GM19455 (cell line): ENCODE results near the gene PMS2.
"Not testable (repeated sequence)": the region's sequence is repeated elsewhere in the genome, so short reads cannot be mapped to it uniquely, and the experiment has no call there.

ENCODE experiments used
- ATAC-seq: cut with Tn5 transposase; IDR thresholded peaks from one replicate; pipeline ENCODE4 v1.9.1; 2021; ENCODE audit not compliant: unreplicated experiment

The PMS2 gene

DNA sequence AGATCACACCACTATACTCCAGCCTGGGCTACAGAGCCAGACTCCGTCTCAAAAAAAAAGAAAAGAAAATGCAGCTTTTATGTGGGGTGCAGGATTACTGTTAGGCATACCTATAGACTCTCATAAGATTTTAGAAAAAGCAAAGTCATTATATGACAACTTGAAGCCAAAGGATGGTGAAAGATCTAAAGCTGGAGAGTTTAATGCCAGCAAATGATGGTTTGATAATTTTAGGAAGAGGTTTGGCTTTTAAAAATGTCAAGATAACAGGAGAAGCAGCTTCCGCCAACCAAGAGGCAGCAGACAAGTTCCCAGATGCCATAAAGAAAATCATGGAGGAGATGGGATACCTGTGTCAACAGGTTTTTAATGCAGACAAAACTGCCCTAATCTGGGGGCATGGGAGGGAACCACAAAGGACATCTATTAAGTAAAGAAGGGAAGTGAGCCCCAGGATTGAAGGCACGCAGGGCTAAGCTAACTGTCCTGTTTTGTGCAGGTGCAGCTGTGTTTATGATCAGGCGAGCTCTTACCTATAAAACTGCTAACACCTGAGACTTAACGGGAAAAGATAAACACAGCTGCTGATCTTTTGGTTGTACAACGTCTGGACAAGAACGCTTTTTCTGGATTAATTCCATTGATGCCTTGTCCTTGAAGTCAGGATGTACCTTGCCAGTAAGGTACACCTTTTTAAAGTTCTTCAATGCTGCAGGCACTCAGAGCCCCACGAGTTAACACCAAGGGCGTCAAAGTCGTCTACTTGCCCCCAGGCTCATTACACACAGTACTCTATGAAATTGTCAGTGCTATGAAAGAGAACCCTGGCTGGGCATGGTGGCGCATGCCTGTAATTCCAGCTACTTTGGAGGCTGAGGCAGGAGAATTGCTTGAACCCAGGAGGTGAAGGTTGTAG, 11.8 kb upstream of the PMS2 start:
- ATAC-seq, result no peak

- ATAC-seq, result no peak
Observed at GRCh38 chr7:6016653-6016966, 7.8 kb upstream of the PMS2 start.

DNA sequence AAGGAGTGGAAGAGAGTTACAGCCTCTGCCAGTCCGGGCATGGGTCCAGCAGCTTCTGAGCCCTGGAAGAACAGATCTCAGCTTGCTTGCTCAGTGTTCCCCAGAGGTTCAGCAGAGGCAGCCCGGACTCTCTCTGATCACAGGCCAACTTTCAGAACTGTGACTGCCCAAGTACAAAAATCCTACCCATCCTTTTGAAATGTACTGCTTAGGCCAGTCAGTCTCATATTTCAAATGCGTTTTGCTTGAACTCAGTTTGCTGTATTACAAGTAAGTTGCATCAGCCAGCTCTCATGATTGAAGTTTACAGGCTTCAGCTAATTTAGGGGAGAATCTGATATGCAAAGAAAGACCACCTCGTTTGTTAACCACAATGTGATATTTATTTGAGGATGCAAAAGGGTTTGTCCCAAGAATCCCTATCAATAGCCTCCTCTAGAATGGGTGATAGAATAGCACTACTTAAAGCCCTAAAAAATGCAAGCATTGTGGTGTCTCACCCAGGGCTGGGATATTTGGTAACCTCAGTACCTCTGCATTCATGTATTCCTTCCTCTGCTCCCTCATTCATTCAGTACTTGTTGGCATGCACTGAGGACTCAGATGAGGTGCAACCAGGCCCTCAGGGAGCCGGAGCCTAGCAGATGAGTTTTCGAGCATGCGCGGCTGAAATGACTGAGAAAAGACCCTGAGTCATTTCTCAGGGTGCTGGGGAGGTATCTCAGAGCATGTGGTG, 7.2 kb upstream of the PMS2 start:
- ATAC-seq, result no peak

GRCh38 chr7:6012355-6013104, 3.7 kb upstream of the PMS2 start:
- no peak for ATAC-seq

GRCh38 chr7:6011541-6011940, 2.7 kb upstream of the PMS2 start:
- no peak for ATAC-seq

GRCh38 chr7:6010370-6010769, 1.5 kb upstream of the PMS2 start:
- ATAC-seq, result not testable (repeated sequence)

DNA sequence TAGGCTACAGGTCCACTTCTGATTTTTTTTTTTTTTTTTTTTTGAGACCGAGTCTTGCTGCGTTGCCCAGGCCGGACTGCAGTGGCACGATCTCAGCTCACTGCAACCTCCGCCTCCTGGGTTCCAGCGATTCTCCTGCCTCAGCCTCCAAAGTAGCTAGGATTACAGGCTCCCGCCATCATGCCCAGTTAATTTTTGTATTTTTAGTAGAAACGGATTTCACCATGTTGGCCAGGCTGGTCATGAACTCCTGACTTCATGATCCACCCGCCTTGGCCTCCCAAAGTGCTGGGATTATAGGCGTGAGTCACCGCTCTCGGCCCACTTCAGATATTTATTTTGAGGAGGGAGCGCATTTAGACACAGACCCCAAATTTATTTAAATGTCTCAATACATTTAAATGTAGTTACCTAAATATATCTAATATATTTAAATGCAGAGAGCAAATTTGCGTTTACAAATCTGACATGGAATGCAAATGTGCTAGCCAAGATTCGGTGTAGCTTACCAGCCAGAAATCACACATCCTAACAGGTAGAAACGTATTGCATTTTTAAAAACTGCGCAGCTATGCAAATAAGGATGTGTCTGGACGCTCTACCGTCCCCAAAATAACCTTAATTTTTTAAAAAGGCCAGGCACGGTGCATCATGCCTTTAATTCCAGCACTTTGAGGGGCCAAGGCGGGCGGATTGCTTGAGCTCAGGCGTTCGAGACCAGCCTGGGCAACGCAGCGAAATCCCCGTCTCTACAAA, 836 bp downstream of the PMS2 start:
- ATAC-seq, result not testable (repeated sequence)

- no peak for ATAC-seq
Observed at GRCh38 chr7:6007386-6007785, 1.5 kb downstream of the PMS2 start.

GRCh38 chr7:5997210-5997808, 11.5 kb downstream of the PMS2 start:
- no peak for ATAC-seq

DNA sequence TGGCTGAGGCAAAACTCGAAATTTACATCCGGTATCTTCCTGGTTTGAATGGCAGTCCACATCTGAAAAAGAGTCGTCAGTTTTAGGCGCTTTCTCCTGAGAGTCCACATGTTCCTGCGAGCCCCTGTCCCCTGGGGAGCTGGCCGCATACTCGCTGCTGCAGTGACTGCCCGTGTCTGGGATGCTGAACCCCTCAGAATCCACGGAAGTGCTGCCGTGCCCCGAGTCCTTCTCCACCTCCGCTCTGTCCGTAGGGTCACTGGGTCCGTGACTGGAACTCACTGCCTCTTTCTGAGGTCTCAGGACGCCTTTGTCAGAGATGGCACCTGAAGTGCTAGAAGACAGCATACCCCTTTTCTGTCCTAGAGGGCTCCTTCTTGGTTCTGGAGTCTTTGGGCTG, 21.8 kb downstream of the PMS2 start:
- ATAC-seq, result not testable (repeated sequence)

DNA sequence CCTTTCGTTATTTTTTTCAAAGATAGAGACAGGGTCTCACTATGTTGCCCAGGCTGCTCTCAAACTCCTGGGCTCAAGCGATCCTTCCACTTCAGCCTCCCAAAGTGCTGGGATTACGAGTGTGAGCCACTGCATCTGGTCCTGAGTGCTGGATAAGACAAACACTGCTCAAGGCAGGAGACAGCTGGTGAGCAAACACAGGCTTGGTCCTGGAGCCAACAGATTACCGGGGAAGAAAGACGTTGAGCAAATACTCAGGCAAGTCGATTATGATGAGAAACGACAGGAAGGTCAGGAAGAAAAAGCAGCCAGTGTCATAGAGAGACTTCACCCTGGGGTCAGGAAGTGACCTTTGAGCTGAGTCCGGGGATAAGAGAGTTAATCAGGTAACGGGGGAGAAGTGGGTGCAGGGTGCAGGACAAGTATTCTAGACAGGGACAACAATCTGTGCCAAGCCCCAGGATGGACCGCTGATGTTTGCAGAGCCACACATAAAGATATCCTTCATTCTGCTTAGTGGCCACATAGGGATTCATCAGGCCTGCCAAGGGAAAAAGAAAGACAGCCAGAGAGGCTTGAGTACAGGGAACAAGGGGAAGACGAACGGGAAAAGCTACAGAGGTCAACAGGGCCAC, 29.1 kb downstream of the PMS2 start:
- ATAC-seq, result not testable (repeated sequence)

GRCh38 chr7:5973580-5973979, 35.3 kb downstream of the PMS2 start:
- ATAC-seq, result not testable (repeated sequence)

GRCh38 chr7:5970347-5970911, 38.4 kb downstream of the PMS2 start, which contains the start of gene RSPH10B:
Gene RSPH10B, minus strand, starts transcription at chr7:5970689. Its CDS starts 3,573 bp downstream, at chr7:5967116.
- not testable (repeated sequence) for ATAC-seq

DNA sequence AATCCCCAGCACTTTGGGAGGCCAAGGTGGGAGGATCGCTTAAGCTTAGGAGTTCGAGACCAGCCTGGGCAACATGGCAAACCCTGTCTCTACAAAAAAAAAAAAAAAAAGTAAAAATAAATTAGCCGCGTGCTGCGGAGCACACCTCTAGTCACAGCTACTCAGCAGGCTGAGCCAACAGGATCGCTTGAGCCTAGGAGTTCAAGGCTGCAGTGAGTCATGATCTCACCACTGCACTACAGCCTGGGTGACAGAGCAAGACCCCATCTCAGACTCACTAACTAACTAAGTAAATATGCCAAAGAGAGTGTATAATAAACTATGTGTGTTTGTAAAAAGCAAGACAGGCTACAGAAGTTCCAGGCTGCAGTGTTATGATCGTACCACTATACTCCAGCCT, 45.0 kb downstream of the PMS2 start:
- not testable (repeated sequence) for ATAC-seq

- not testable (repeated sequence) for ATAC-seq
Observed at GRCh38 chr7:5963205-5963604, 45.6 kb downstream of the PMS2 start.

DNA sequence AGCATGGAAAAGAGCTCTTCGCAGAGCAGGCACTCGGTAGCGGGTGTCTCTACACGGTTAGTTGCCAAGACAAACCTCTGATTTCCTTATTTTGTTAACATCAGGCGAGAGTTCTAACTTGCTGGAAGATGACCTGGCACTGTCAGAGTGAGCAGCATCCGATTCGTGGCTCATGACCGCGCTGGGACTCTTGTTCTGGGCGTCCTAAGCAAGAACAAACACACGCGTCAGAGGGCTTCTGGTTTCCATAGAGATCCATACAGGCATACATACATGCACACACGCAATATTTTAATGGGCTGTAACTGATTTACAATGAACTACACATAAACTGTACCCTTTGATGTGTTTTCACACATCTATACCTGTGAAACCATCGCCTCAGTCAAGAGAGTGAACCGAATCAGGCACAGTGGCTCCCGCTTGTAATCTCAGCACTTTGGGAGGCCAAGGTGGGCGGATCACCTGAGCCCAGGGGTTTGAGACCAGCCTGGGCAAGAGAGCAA, 73.9 kb downstream of the PMS2 start:
- not testable (repeated sequence) for ATAC-seq

DNA sequence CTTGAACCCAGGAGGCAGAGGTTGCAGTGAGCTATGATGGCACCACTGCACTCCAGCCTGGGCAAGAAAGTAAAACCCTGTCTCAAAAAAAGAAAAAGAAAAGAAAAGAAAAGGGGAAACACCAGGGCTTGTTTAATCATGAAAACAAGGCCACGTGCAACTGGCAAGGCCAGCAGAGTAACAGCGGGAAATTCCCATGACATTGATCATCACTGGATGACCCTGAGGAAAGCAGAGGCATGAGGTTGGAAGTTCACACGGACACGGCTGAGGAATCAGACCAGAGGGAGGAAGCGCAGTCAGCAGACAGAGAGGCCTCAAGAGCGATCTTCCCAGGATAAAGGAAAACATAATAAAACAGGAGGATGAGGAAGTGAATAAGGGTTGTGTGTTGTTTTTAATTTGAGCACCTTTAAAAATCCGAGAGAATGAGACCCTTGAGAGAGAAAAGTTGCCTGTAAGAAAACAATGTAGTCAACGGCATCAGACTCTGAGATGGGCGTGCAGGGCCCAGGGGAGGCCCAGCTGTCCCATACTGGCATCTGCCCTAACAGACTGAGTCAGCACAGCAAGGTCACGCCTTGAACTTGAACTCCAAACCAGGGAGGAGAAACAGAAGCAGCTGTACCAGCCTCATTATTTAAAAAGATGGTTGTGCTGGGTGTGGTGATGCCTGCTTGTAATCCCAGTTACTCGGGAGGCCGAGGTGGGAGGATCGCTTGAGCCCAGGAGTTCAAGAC, 76.8 kb downstream of the PMS2 start:
- not testable (repeated sequence) for ATAC-seq

DNA sequence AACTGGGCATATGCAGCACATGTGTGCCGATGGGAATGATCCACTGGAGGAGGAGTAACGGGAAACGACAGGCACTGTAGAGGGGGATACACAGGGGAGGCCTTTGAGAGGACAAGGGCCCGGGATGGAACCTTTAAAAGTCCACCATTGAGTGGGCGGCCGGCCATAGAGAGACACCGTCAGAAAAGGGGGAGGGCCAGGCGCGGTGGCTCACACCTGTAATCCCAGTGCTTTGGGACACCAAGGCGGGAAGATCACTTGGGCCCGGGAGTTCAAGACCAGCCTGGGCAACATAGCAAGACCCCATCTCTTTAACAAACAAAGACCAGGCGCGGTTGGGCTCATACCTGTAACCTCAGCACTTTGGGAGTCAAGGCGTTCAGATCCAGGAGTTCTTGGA, 77.6 kb downstream of the PMS2 start:
- not testable (repeated sequence) for ATAC-seq

DNA sequence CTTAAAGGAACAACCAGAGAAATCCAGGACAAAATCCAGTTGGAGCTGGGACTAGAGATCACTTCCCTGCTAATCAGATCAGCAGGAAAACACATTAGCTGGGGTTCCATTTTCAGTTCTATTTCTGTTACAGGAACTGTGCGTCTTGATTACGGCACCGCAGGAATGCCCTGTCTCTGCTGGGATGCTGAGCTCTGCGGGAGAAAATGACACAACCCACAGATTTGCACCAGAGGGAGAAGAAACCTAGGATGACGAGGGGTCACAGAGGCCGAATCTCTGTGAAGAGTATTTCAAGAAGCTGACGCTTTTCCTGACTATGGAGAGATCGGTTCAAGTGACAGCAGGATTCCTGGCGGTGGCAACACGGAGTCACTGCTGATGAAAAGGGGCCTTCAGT, 78.6 kb downstream of the PMS2 start:
- not testable (repeated sequence) for ATAC-seq
